Hepatocyte (in vitro differentiated cells): Measurements from ENCODE around the gene SLFN5. TPM values are rescaled to one million over a fixed set of nuclear protein-coding genes. Genes with fewer than 3 reads are reported as not detected.
A peak's percentile ranks its signal among the peaks of the same experiment; 100 is the strongest.

Experiments used
- DNase-seq: peaks from one replicate; pipeline ENCODE4 v3.0.0-alpha.2; 2016; ENCODE audit warnings: low spot score
- H2AFZ ChIP-seq: fragments of 200-600 bp; sonication (generic); 2 replicates; pipeline ENCODE4 v1.6.0; 2016; ENCODE audit warnings: antibody characterized with exemption, mild to moderate bottlenecking
- H3K27ac ChIP-seq: fragments of 200-600 bp; sonication (generic); 2 replicates; pipeline ENCODE4 v1.5.1; 2016; ENCODE audit warnings: mild to moderate bottlenecking
- H3K27me3 ChIP-seq: fragments of 200-600 bp; sonication (generic); 2 replicates; pipeline ENCODE4 v1.6.1; 2016
- H3K36me3 ChIP-seq: fragments of 200-600 bp; sonication (generic); replicated peaks from 2 replicates; pipeline ENCODE4 v1.5.1; 2016; ENCODE audit warnings: low read depth; ENCODE audit not compliant: insufficient read depth
- H3K4me1 ChIP-seq: fragments of 200-600 bp; sonication (generic); 2 replicates; pipeline ENCODE4 v1.5.1; 2016; ENCODE audit warnings: mild to moderate bottlenecking, moderate library complexity; ENCODE audit not compliant: insufficient read depth
- H3K4me2 ChIP-seq: fragments of 200-600 bp; sonication (generic); 2 replicates; pipeline ENCODE4 v1.6.0; 2016
- H3K4me3 ChIP-seq: fragments of 200-600 bp; sonication (generic); 2 replicates; pipeline ENCODE4 v1.5.1; 2016; ENCODE audit warnings: mild to moderate bottlenecking
- H3K79me2 ChIP-seq: fragments of 200-600 bp; sonication (generic); 2 replicates; pipeline ENCODE4 v1.6.0; 2017; ENCODE audit warnings: mild to moderate bottlenecking
- H3K9me2 ChIP-seq: fragments of 200-600 bp; sonication (generic); replicated peaks from 2 replicates; pipeline ENCODE4 v1.6.0; 2017; ENCODE audit warnings: mild to moderate bottlenecking; ENCODE audit not compliant: insufficient read depth
- H3K9me3 ChIP-seq: fragments of 200-600 bp; sonication (generic); 2 replicates; pipeline ENCODE4 v1.5.1; 2016; ENCODE audit warnings: low read depth, mild to moderate bottlenecking
- H4K20me1 ChIP-seq: fragments of 200-600 bp; sonication (generic); 2 replicates; pipeline ENCODE4 v1.6.0; 2016; ENCODE audit warnings: mild to moderate bottlenecking; ENCODE audit not compliant: insufficient read depth, poor library complexity, severe bottlenecking
- EZH2 ChIP-seq: fragments of 200-600 bp; sonication (generic); IDR thresholded peaks from 2 replicates; pipeline ENCODE4 v1.6.1; 2016; ENCODE audit warnings: antibody characterized with exemption, mild to moderate bottlenecking, borderline replicate concordance
- EZH2phosphoT487 ChIP-seq: fragments of 200-600 bp; sonication (generic); IDR thresholded peaks from one replicate; pipeline ENCODE4 v1.6.1; 2018; ENCODE audit warnings: antibody characterized with exemption, mild to moderate bottlenecking, low read depth, moderate library complexity; ENCODE audit not compliant: unreplicated experiment, severe bottlenecking
- whole genome bisulfite sequencing: methylation state at CpG from one replicate; pipeline ENCODE4 v1.1.6; 2016; ENCODE audit warnings: low lambda C conversion rate; ENCODE audit errors: missing lambda C conversion rate; 5-methylcytosine and 5-hydroxymethylcytosine counted together
- polyA plus RNA-seq: library from polyadenylated mRNA; unstranded; fragments of >200 nt; fragmentation: Nextera tagmentation; extraction: Ambion mirVana; gene quantifications from 2 replicates; pipeline ENCODE4 v1.2.1, GENCODE V29; 2016
- total RNA-seq: library from RNA; depleted of rRNA; stranded (reverse); fragments of >200 nt; gene quantifications from 2 replicates; pipeline ENCODE4 v1.2.3, GENCODE V29; 2014
- TF ChIP-seq, protein P1 (sequence below): fragments of 200-600 bp; sonication (generic); IDR thresholded peaks from 2 replicates; pipeline ENCODE4 v1.5.1; 2016; ENCODE audit warnings: antibody characterized with exemption, mild to moderate bottlenecking; ENCODE audit not compliant: poor library complexity

The SLFN5 gene
- total and polyA plus RNA-seq, 2 experiments from 2014 or later, result 1.7 to 9.5 TPM

- H3K9me3 ChIP-seq, result no peaks in the 10 kb centered on the region
- H3K27ac ChIP-seq, result no peak overlapping the region
- no peaks in the 10 kb centered on the region for H3K36me3 ChIP-seq
- H3K4me3 ChIP-seq, result no peak overlapping the region
- no peak overlapping the region for H3K4me2 ChIP-seq
- H2AFZ ChIP-seq, result no peak overlapping the region
- H3K9me2 ChIP-seq, result no peaks in the 10 kb centered on the region
- 71% methylated on average over 3 of the region's 3 CpGs for WGBS
- no peak for DNase-seq
- TF ChIP-seq EZH2phosphoT487, result no peak
- TF ChIP-seq EZH2, result no peak
- TF ChIP-seq, protein P1, sequence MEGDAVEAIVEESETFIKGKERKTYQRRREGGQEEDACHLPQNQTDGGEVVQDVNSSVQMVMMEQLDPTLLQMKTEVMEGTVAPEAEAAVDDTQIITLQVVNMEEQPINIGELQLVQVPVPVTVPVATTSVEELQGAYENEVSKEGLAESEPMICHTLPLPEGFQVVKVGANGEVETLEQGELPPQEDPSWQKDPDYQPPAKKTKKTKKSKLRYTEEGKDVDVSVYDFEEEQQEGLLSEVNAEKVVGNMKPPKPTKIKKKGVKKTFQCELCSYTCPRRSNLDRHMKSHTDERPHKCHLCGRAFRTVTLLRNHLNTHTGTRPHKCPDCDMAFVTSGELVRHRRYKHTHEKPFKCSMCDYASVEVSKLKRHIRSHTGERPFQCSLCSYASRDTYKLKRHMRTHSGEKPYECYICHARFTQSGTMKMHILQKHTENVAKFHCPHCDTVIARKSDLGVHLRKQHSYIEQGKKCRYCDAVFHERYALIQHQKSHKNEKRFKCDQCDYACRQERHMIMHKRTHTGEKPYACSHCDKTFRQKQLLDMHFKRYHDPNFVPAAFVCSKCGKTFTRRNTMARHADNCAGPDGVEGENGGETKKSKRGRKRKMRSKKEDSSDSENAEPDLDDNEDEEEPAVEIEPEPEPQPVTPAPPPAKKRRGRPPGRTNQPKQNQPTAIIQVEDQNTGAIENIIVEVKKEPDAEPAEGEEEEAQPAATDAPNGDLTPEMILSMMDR, result no peak
- no peaks in the 10 kb centered on the region for H3K79me2 ChIP-seq
- no peaks in the 10 kb centered on the region for H3K4me1 ChIP-seq
- no peaks in the 10 kb centered on the region for H4K20me1 ChIP-seq
- H3K27me3 ChIP-seq, result peaks cover 4% of the 10 kb centered on the region
Observed at GRCh38 chr17:35312346-35312745, 69.5 kb downstream of the SLFN5 start.

- TF ChIP-seq, protein P1, result peak; percentile 88
- no peak for TF ChIP-seq EZH2
- no peak for TF ChIP-seq EZH2phosphoT487
- WGBS, result 53% methylated on average over 20 of the region's 20 CpGs
- peaks cover 6% of the 10 kb centered on the region for H3K27me3 ChIP-seq
- H3K4me2 ChIP-seq, result peak overlapping the region; percentile 66
- peak overlapping the region; percentile 55 for H2AFZ ChIP-seq
- H3K4me3 ChIP-seq, result no peak overlapping the region
- no peak overlapping the region for H3K27ac ChIP-seq
- H3K36me3 ChIP-seq, result no peaks in the 10 kb centered on the region
- no peaks in the 10 kb centered on the region for H4K20me1 ChIP-seq
- no peaks in the 10 kb centered on the region for H3K79me2 ChIP-seq
- no peaks in the 10 kb centered on the region for H3K9me2 ChIP-seq
- H3K4me1 ChIP-seq, result no peaks in the 10 kb centered on the region
- no peaks in the 10 kb centered on the region for H3K9me3 ChIP-seq
- DNase-seq, result peak; percentile 77
Observed at GRCh38 chr17:35312790-35313711, 70.2 kb downstream of the SLFN5 start.

- H2AFZ ChIP-seq, result no peak overlapping the region
- peaks cover 6% of the 10 kb centered on the region for H3K27me3 ChIP-seq
- DNase-seq, result no peak
- no peak overlapping the region for H3K4me3 ChIP-seq
- no peaks in the 10 kb centered on the region for H4K20me1 ChIP-seq
- H3K9me3 ChIP-seq, result no peaks in the 10 kb centered on the region
- no peak overlapping the region for H3K4me2 ChIP-seq
- H3K9me2 ChIP-seq, result no peaks in the 10 kb centered on the region
- H3K4me1 ChIP-seq, result no peaks in the 10 kb centered on the region
- H3K27ac ChIP-seq, result no peak overlapping the region
- TF ChIP-seq EZH2phosphoT487 (no peak), EZH2 (no peak)
- TF ChIP-seq, protein P1, result no peak
- no peaks in the 10 kb centered on the region for H3K79me2 ChIP-seq
- H3K36me3 ChIP-seq, result no peaks in the 10 kb centered on the region
- WGBS, result 63% methylated on average over 19 of the region's 19 CpGs
Observed at GRCh38 chr17:35313875-35314409, 71.1 kb downstream of the SLFN5 start.
